ENCODE measurements around the gene SYNJ2.

SYNJ2 gene

DNA sequence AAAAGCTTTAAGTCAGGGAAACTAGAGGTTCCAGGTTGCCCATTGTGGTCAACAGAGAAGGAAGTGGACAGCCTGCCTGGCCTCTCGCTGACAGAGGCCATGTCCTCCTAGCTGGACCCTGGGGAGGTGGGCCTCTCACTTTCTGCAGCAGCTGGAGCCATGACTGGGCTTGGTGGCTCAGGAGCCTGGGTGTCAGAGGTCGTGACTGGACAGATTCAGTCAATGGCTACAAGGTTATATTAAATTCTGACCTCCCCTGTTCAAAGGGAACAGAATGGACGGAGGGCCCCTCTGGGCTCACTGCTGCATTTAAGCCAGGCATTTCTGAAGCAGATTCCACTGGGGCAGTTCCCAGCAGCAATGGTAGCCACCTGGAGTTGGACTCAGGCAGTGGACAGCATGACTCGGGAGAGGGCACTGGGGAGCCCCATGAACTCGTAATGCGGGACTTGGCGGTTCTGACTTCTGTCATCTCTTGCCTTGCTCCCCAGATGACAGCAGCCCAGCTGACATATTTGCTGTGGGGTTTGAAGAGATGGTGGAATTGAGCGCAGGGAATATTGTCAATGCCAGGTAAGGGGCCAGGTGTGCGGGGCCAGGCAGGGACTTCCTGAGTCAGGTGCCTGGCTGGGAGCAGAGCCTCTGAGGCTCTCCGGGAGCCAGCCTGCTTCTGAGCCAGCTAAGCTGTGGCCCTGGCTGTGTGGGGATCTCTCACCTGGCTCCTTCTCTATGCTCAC lies 86.7 kb downstream of the SYNJ2 start:
- no peak for TF ChIP-seq ZNF274 (IDR thresholded peaks at IDR 0.05; ENCODE audit: low read depth, low read length)
- H3K4me3 ChIP-seq (ENCODE audit: low read length), result no peak overlapping the region

GRCh38 chr6:158068893-158069799 lies 87.5 kb downstream of the SYNJ2 start:
- TF ChIP-seq ZNF274 (IDR thresholded peaks at IDR 0.05; ENCODE audit: low read depth, low read length), result no peak
- no peak overlapping the region for H3K4me3 ChIP-seq (ENCODE audit: low read length)

DNA sequence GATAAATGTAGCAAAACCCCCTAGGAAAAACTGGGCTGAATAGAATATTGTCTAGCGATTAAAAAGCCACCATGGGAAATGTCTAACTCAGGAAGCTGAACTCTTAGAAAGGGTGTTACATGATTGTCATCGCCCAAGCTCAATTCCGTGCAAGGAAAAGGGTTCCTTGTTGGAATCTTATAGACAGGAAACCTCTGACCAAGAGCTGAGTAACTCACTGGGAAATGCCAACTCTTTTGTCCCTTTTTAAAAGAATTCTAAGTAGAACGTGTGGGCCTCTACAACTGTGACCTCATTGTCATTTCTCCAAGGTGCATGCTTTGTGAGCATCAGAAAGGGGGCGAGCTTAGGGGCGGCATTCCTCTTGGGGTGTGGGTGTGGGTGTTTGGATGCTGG lies 88.1 kb downstream of the SYNJ2 start:
- no peak overlapping the region for H3K4me3 ChIP-seq (ENCODE audit: low read length)

GRCh38 chr6:158070513-158070912 lies 88.8 kb downstream of the SYNJ2 start:
- no peak overlapping the region for H3K4me3 ChIP-seq (ENCODE audit: low read length)
- TF ChIP-seq ZNF274 (IDR thresholded peaks at IDR 0.05; ENCODE audit: low read depth, low read length), result no peak

More for the DNA sequence above, 88.1 kb downstream of the SYNJ2 start:
- no peak for TF ChIP-seq ZNF274 (IDR thresholded peaks at IDR 0.05; ENCODE audit: low read depth, low read length)

DNA sequence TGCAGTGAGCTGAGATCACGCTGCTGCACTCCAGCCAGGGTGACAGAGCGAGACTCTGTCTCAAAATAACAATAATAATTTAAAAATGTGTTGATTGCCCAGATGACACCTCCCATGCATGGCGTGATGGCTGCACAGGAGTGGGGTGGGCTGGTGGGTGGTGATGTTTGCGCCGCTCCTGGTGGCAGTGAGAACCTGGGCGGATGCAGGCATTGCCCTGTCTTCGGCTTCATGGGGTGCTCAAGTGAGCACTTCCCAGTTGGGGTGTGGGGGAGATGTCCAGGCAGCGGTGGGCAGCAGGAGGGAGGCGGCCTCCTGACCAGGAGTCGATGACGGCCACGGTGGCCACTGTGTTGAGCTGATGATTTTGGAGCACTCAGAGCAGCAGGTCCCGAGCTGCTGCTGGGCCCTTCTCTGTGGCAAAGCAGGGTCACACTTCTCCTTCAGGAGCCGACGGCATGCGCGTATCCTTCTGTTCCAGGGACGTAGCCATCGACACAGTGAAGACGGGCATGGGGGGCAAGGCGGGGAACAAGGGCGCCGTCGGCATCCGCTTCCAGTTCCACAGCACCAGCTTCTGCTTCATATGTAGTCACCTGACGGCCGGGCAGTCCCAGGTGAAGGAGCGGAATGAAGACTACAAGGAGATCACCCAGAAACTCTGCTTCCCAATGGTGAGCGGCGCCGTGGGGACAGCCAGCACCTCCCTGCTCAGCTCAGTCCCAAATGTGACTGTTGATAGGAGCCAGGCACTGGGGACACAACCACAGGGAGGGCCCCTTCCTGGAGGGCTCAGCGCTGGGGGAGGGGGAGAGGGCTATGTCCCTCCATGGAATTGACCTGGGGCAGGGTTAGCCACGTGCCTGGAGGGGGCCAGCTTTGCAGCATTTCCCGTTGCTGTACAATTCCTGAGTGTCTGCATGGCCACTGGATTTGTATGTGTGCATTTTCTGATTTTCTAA lies 89.7 kb downstream of the SYNJ2 start:
- no peak for TF ChIP-seq ZNF274 (IDR thresholded peaks at IDR 0.05; ENCODE audit: low read depth, low read length)
- no peak overlapping the region for H3K4me3 ChIP-seq (ENCODE audit: low read length)

GRCh38 chr6:158072083-158072721 lies 90.5 kb downstream of the SYNJ2 start:
- TF ChIP-seq ZNF274 (IDR thresholded peaks at IDR 0.05; ENCODE audit: low read depth, low read length), result no peak
- H3K4me3 ChIP-seq (ENCODE audit: low read length), result no peak overlapping the region

DNA sequence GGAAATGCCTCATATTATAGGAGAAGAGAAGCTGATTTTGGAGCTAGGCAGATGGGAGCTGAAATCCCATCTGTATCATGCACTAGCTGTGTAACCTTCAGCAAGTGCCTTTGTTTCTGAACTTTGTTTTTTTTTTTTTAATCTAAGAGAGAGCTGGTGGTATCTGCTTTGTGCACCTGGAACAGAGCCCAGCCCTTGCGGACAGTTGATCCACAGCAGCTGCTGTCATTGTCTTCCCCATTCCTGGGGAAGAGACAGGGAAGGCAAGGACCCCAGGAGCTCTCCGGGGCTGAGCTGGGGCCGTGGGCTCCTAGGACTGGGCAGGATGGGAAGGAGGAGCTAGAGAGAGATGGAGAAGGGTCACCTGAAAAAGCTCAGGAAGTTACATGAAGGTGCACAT lies 92.1 kb downstream of the SYNJ2 start:
- no peak for TF ChIP-seq ZNF274 (IDR thresholded peaks at IDR 0.05; ENCODE audit: low read depth, low read length)
- H3K4me3 ChIP-seq (ENCODE audit: low read length), result no peak overlapping the region

DNA sequence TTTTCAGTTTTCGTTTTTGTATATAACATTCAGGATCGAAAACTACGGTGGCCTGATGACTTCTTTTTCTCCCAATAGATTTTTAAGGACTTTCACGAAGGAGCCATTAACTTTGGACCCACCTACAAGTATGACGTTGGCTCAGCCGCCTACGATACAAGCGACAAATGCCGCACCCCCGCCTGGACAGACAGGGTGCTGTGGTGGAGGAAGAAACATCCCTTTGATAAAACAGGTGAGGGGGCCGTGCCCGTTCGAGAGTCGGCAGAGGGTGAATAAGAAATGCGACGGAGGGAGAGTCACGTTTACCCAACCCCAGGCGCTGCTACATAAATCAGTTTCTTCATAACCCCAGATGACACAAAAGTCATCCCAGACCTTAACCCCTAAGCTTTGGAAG lies 94.9 kb downstream of the SYNJ2 start:
- H3K4me3 ChIP-seq (ENCODE audit: low read length), result no peak overlapping the region
- TF ChIP-seq ZNF274 (IDR thresholded peaks at IDR 0.05; ENCODE audit: low read depth, low read length), result no peak

GRCh38 chr6:158077676-158078075 lies 96.0 kb downstream of the SYNJ2 start:
- H3K4me3 ChIP-seq (ENCODE audit: low read length), result no peak overlapping the region
- TF ChIP-seq ZNF274 (IDR thresholded peaks at IDR 0.05; ENCODE audit: low read depth, low read length), result no peak

DNA sequence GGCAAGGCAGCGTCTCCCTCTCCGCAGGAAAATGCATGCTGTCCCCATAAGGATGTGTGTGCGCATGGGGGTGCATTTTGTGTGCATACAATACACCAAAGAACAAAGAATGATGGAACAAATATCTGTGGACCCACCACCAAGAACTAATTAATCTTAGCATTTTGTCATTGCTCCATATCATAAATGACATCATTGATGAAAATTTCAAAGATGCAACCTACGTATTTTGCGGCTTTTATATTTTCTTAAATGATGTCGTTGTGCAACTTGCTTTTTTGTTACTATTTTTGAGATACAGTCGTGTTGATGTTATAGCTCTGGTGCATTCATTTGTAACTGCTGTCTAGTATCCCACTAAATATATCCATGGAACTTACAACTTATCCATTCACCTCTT lies 96.7 kb downstream of the SYNJ2 start:
- TF ChIP-seq ZNF274 (IDR thresholded peaks at IDR 0.05; ENCODE audit: low read depth, low read length), result no peak

GRCh38 chr6:158080849-158081656 lies 99.4 kb downstream of the SYNJ2 start:
- H3K4me3 ChIP-seq (ENCODE audit: low read length), result no peak overlapping the region
- TF ChIP-seq ZNF274 (IDR thresholded peaks at IDR 0.05; ENCODE audit: low read depth, low read length), result no peak

More for the DNA sequence above, 96.7 kb downstream of the SYNJ2 start:
- H3K4me3 ChIP-seq (ENCODE audit: low read length), result no peak overlapping the region

DNA sequence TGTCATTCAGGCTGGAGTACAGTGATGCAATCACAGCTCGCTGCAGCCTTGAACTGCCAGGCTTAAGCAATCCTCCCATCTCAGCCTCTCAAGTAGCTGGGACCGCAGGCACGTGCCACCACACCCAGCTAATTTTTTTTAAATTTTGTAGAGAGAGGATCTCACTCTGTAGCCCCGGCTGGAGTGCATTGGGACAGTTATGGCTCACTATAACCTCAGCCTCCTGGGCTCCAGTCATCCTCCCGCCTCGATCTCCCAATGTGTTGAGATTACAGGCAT lies 99.9 kb downstream of the SYNJ2 start:
- no peak for TF ChIP-seq ZNF274 (IDR thresholded peaks at IDR 0.05; ENCODE audit: low read depth, low read length)

More for the DNA sequence above, 99.9 kb downstream of the SYNJ2 start:
- H3K4me3 ChIP-seq (ENCODE audit: low read length), result no peak overlapping the region
